Measurements from ENCODE around the gene ELFN1. TPM values are rescaled to one million over a fixed set of nuclear protein-coding genes. Genes with fewer than 3 reads are reported as not detected.

The ELFN1 gene
- total RNA-seq, 3 donors from 2014 or later, result 0.26 to 0.44 (median 0.41) TPM

- no peaks in the 10 kb centered on the region for H3K4me1 ChIP-seq (ENCODE audit: low read depth)
- no peak for ATAC-seq
- no peak overlapping the region for H3K4me3 ChIP-seq
- peak in 1 of 3 donors; percentile 26 for DNase-seq
- intact Hi-C loops (cut with DNase I, micrococcal nuclease), result no loop called here
- H3K36me3 ChIP-seq (ENCODE audit: low read depth), result no peaks in the 10 kb centered on the region
- H3K9me3 ChIP-seq, result peaks cover 26% of the 10 kb centered on the region
- TF ChIP-seq CTCF (IDR thresholded peaks at IDR 0.05), result no peak
These were observed 30.4 kb upstream of the ELFN1 start for GRCh38 chr7:1639532-1640175.

GRCh38 chr7:1640376-1641172, 29.5 kb upstream of the ELFN1 start:
- Histone ChIP-seq H3K36me3 (ENCODE audit: low read depth) (no peaks in the 10 kb centered on the region), H3K4me1 (ENCODE audit: low read depth) (no peaks in the 10 kb centered on the region), H3K4me3 (no peak overlapping the region), H3K9me3 (peaks cover 20% of the 10 kb centered on the region)
- ATAC-seq (no peak), DNase-seq (peak in 1 of 3 donors; percentile 23)
- intact Hi-C loops (cut with DNase I, micrococcal nuclease), result no loop called here
- TF ChIP-seq CTCF (IDR thresholded peaks at IDR 0.05), result no peak

- DNase-seq (no peak), ATAC-seq (no peak)
- TF ChIP-seq CTCF (IDR thresholded peaks at IDR 0.05), result no peak
- Histone ChIP-seq H3K36me3 (ENCODE audit: low read depth) (no peaks in the 10 kb centered on the region), H3K9me3 (peaks cover 14% of the 10 kb centered on the region), H3K4me1 (ENCODE audit: low read depth) (no peaks in the 10 kb centered on the region), H3K4me3 (no peak overlapping the region)
- intact Hi-C loops (cut with DNase I, micrococcal nuclease), result no loop called here
These were observed 28.9 kb upstream of the ELFN1 start for GRCh38 chr7:1641173-1641572.

DNA sequence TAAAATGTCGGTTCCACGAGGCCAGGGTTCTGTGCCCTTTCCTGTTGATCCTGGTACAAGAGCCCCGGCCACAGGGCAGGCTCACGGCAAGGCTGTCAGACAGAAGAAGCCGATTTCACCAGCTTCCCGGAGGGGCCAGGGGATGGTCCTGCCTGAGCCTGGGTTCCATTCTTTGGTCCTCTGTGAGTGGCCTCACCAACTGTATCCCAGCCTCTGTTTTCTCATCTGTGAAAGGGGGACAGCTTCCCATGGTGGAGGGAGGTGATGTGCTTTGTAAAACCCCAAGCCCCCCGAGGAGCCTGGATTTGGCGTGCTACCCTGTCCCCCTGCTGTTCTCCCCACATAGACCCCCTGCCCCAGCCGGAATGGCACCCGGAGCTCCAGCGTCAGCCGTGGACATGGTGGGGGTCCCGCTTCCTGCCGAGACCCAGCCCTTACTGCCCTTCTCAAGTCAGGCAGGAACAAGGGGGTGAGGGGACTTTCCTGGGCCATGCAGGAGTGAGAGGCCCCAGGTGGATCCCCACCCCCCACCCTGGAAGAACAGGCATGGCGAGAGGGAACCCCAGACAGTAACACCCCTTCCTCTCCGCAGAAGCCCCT, 28.3 kb upstream of the ELFN1 start:
- Histone ChIP-seq H3K4me3 (no peak overlapping the region), H3K4me1 (ENCODE audit: low read depth) (no peaks in the 10 kb centered on the region), H3K9me3 (peaks cover 8% of the 10 kb centered on the region), H3K36me3 (ENCODE audit: low read depth) (no peaks in the 10 kb centered on the region)
- intact Hi-C loops (cut with DNase I, micrococcal nuclease), result no loop called here
- DNase-seq (peak in 1 of 3 donors; percentile 12), ATAC-seq (no peak)
- TF ChIP-seq CTCF (IDR thresholded peaks at IDR 0.05), result no peak

GRCh38 chr7:1642291-1642731, 27.8 kb upstream of the ELFN1 start:
- ATAC-seq (no peak), DNase-seq (peak in 1 of 3 donors; percentile 19)
- Histone ChIP-seq H3K4me1 (ENCODE audit: low read depth) (no peaks in the 10 kb centered on the region), H3K9me3 (peaks cover 3% of the 10 kb centered on the region), H3K4me3 (no peak overlapping the region), H3K36me3 (ENCODE audit: low read depth) (no peaks in the 10 kb centered on the region)
- intact Hi-C loops (cut with DNase I, micrococcal nuclease), result no loop called here
- no peak for TF ChIP-seq CTCF (IDR thresholded peaks at IDR 0.05)
